Lung microvascular endothelial cell (primary cell): Measurements from ENCODE around the gene LEMD1. TPM values are rescaled to one million over a fixed set of nuclear protein-coding genes. Genes with fewer than 3 reads are reported as not detected.

Experiments used
- DNase-seq, 2 donors: peaks; one replicate each; pipeline versions ENCODE4 v3.0.0 to v3.0.0-alpha.2; 2010; ENCODE audit warnings: low read depth in 2 of 2
- total RNA-seq: library from RNA; depleted of rRNA; stranded (reverse); fragments of >200 nt; gene quantifications from 2 replicates; pipeline ENCODE4 v1.2.1, GENCODE V29; 2014

LEMD1 gene
- total RNA-seq, 1 donor from 2014 or later: not detected

DNA sequence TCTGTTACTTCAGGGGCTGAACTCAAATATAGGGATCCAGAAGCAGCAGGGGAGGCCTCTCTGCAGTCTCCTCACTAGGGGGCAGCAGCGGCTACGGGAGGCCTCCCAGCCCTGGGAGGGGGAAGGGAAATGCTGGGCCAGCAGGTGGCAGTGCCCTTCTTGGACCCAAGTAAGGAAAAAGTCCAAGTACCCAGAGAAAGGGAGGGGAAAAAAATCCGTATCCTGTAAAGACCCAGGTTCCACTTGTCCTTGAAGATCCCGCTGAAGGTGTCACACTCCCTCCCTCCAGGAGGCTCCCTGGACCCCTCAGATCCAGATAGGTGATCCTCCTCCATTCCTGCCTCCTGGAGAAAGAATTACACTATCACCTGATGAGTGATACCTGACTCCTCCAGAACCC, 86.2 kb downstream of the LEMD1 start:
- DNase-seq: peak; percentile 75 to 77

DNA sequence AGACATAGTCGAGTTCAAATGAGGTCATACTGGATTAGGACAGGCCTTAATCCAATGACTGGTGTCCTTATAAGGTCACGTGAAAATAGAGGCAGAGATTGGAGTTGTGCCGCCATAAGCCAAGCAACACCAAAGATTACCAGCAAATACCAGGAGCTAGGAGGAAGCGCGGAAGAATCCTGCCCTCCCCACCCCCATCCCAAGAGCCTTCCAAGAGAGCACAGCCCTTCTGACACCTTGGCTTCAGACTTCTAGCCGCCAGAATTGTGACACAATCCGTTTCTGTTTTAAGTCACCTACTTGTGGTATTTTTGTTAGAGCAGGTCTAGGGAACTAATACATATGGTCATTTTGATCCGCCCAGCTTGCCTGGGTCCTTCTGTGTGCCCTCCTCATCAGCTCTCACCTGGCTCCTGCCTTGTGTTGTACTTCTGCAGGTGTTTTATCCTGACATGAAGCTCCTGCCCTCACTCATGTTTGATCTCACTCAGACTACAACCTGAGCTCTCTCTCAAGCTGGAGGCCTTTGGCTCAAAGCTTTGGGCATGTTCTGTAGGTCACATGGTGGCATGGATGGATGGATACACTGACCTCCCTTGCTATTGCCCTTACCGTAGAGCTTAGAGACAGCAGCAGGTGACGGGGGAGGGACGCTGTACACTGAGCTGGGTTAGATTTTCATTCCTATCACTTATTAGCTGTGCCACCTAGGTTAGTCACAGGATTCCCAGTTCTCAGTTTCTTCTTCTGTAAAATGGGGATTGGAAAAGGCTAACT, 89.7 kb downstream of the LEMD1 start:
- DNase-seq: no peak

Other genes starting within 250 kb of the LEMD1 start
- gene DSTYK, start 210.4 kb downstream of the LEMD1 start, total RNA-seq: 8.9 and 10.9 TPM in 2 replicates
- 0.40 and 0.44 TPM in 2 replicates for gene TMCC2, start 194.1 kb downstream of the LEMD1 start, total RNA-seq
- gene NUAK2, start 100.3 kb downstream of the LEMD1 start, total RNA-seq: 2.6 and 3.8 TPM in 2 replicates
- not detected in 2 replicates for gene KLHDC8A, start 65.1 kb downstream of the LEMD1 start, total RNA-seq
- not detected in 2 replicates for gene BLACAT1, start 34.0 kb upstream of the LEMD1 start, total RNA-seq
- gene CDK18, start 82.6 kb upstream of the LEMD1 start, total RNA-seq: 0.20 and 0.44 TPM in 2 replicates
- 26.4 and 27.0 TPM in 2 replicates for gene ELK4, start 210.0 kb upstream of the LEMD1 start, total RNA-seq